Measurements from ENCODE around the gene CSDE1.

DNA sequence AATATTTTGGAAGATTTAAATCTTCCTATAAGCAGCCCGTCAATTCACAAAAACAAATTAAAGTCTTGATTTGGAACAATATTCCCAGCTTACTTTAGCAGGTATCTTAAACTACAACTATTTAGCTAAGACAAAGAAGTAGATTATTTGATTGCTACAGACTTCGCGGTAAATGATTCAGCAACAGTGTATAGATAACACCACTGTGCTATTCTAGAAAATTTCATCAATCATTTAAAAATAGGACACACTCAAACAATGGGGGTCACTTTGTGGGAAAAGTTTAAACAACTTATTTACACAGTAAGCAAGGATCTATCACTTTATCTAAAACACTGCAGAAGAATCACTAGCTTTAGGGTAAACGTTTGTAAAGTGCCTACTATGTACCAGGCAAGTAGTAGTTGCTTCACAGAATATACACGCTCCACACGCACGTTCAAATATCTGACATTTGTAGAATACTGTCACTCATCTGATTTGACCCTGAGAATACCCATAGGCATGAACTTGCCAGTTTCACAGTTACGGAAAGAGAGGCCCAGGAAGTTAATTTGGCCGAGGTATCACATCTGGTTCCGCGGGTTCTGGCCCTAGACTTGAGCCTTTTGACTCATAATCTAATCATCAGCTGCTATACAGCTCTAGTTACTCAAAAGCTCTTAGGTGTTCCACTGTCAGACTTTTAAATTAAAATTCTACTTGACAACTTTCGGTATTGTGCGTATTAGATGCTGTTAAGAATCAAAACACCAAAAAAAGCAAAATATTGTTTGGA lies 88.8 kb downstream of the CSDE1 start:
- no peak for TF ChIP-seq EZH2 (IDR thresholded peaks at IDR 0.05; ENCODE audit: low read length, missing control alignments)
- TF ChIP-seq, protein P1, sequence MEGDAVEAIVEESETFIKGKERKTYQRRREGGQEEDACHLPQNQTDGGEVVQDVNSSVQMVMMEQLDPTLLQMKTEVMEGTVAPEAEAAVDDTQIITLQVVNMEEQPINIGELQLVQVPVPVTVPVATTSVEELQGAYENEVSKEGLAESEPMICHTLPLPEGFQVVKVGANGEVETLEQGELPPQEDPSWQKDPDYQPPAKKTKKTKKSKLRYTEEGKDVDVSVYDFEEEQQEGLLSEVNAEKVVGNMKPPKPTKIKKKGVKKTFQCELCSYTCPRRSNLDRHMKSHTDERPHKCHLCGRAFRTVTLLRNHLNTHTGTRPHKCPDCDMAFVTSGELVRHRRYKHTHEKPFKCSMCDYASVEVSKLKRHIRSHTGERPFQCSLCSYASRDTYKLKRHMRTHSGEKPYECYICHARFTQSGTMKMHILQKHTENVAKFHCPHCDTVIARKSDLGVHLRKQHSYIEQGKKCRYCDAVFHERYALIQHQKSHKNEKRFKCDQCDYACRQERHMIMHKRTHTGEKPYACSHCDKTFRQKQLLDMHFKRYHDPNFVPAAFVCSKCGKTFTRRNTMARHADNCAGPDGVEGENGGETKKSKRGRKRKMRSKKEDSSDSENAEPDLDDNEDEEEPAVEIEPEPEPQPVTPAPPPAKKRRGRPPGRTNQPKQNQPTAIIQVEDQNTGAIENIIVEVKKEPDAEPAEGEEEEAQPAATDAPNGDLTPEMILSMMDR (conservative IDR thresholded peaks at IDR 0.05 in 1 of 2, IDR thresholded peaks at IDR 0.05 in 1 of 2; ENCODE audit: low read depth in 1 of 2, low read length in 2 of 2), result no peak

Data from fibroblast of lung (primary cell).